GM12891 (cell line): ENCODE results near the gene ZNF385B.

Experiments
- DNase-seq: peaks from one replicate; pipeline ENCODE4 v3.0.0; 2011; ENCODE audit warnings: low spot score; ENCODE audit not compliant: insufficient read length
- FAIRE-seq: peaks from 2 replicates; lab custom pipeline; 2011; peaks lifted over from hg19 to GRCh38; lab: Jason Lieb, UNC
- PAX5 ChIP-seq: IDR thresholded peaks from 2 replicates; pipeline ENCODE4 v1.6.1; 2011; ENCODE audit warnings: low read length, moderate library complexity, mild to moderate bottlenecking; ENCODE audit not compliant: insufficient read depth, severe bottlenecking
- POLR2A ChIP-seq: IDR thresholded peaks from 2 replicates; pipeline ENCODE4 v1.6.1; 2011; ENCODE audit warnings: low read depth, low read length, control low read depth
- POLR2AphosphoS5 ChIP-seq: IDR thresholded peaks from 2 replicates; pipeline ENCODE4 v1.6.1; 2011; ENCODE audit warnings: low read depth, low read length, control low read depth
- POU2F2 ChIP-seq: IDR thresholded peaks from 2 replicates; pipeline ENCODE4 v1.6.1; 2011; ENCODE audit warnings: low read depth, mild to moderate bottlenecking, control low read depth, low read length, moderate library complexity
- SPI1 ChIP-seq: IDR thresholded peaks from 2 replicates; pipeline ENCODE4 v1.6.1; 2011; ENCODE audit warnings: low read depth, low read length, control low read depth
- TAF1 ChIP-seq: IDR thresholded peaks from 2 replicates; pipeline ENCODE4 v1.6.1; 2011; ENCODE audit warnings: low read depth, low read length, control low read depth

The ZNF385B gene

DNA sequence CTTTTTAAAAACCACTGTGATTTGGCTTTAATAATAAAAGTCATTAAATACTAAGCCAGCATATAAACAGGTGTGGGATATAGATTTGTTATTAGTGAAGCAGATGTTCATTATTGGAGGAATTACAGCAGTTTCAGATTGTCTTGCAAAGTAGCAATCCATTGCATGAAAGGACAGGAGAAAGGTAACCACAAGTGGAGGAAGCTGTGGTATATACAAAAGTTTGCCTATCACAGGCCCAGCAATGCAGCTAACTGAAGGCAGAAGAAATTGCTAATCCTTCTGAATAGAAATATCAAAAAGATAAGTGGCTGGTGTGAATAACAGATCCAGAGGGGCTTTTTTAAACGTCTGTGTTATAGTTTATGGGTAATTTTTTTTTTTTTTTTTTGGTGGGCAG, 199.4 kb downstream of the ZNF385B start:
- DNase-seq, result no peak
- TF ChIP-seq POLR2AphosphoS5 (no peak), POU2F2 (no peak), POLR2A (no peak), SPI1 (no peak), PAX5 (no peak), TAF1 (no peak)
- no peak for FAIRE-seq

DNA sequence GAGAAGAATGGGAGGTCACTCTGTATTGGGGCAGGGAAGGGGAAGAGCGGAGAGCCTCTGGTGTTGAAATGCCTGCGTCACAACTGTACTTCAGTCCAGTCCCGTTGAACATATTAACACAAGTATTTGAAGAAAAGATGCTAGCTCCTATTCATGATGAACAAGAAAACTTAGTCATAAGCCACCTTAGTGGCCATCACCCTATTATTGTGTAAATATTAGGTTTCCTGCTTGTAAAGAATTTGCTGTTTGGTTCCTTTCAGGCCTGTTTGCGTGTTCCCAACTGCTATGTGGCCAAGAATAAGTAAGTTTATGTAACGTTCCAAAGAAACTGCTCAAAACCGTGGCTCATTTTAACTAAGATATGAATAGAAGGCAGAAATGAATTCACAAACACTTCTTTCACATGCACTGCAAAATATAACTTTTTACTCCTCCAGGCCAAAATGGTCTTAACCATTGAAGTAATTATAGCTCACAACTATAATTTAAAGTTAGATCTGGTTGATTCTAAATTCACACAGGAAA, 204.3 kb downstream of the ZNF385B start:
- no peak for DNase-seq
- no peak for FAIRE-seq
- TF ChIP-seq SPI1 (no peak), PAX5 (no peak), TAF1 (no peak), POU2F2 (no peak), POLR2AphosphoS5 (no peak), POLR2A (no peak)

DNA sequence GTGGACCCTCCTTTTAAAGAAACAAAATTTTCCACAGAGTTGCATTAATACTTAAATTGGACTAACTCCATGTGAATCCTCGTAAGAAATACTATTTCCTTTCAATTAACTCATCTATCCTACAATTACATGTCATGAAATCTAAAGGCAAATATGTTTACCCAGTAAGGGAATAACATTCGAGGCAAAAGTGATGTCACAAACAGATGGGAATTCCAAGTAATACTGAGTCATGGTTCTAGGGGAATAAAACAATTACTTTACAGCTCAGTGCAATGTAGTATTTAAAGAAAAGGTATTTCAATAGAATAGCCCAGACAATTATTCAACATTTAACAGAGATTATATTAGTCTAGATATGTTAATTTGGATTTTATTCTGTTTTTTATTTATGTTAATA, 205.8 kb downstream of the ZNF385B start:
- no peak for FAIRE-seq
- TF ChIP-seq POLR2A, result no peak
- TF ChIP-seq POU2F2, result no peak
- no peak for TF ChIP-seq PAX5
- no peak for TF ChIP-seq SPI1
- no peak for TF ChIP-seq POLR2AphosphoS5
- TF ChIP-seq TAF1, result no peak
- no peak for DNase-seq

DNA sequence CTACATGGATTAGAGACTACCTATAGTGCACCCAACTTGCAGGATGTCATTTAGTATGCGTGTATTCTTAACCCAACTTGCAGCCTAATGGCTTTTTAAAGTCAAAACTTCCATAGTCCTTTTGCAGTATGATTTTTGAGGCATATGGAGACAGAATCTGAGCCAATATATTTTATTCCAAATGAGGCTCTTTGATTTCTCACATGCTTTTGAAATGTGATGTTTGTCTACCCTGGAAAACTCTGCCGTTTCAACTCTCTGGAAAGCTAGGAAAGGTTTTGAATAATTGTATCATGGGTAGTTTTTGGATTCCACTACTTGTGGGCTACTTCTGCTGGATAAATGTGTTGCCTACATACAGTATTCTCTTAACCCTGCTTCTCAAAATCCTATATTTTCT, 206.6 kb downstream of the ZNF385B start:
- DNase-seq, result no peak
- no peak for FAIRE-seq
- no peak for TF ChIP-seq POLR2A
- TF ChIP-seq PAX5, result no peak
- TF ChIP-seq SPI1, result no peak
- no peak for TF ChIP-seq POU2F2

DNA sequence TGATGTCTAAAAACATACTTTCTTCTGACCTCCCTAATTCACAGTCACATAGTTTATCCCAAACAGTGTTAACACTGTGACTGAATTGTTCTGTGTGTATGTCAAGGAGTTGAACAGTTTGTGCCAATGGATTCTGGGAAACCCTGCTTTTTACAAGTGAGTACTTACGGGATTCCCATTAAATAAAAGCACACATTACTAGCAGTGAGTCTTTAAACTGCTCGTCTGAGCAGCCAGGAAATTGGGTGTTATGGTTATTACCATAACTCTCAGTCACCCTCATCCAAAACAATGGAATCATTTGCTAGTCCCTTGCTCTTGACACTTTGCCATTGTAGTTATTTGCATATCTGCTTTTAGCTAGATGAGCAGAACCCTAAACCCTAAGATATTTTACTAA, 209.1 kb downstream of the ZNF385B start:
- DNase-seq, result no peak
- no peak for FAIRE-seq
- TF ChIP-seq PAX5 (no peak), POLR2A (no peak), POU2F2 (no peak), TAF1 (no peak), SPI1 (no peak), POLR2AphosphoS5 (no peak)

DNA sequence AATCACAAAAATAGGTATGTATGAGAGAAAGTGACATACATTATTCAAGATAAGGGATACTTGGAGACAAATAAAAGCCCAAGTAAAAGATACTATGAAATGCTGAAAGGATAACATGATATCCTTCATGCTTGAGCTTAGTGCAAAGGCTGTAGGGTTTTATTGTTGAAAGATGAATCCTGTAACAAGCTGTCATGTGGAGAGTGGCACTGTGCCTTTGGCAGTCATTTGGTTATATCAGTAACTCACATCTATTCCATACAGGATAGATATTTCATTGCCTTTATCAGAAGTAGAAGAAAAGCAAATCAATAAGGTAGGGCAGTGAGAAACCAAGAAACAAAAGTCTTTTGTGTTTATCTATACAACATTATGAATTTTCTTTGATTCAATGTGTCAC, 211.0 kb downstream of the ZNF385B start:
- DNase-seq, result no peak
- no peak for TF ChIP-seq POU2F2
- TF ChIP-seq POLR2A, result no peak
- no peak for TF ChIP-seq PAX5
- TF ChIP-seq POLR2AphosphoS5, result no peak
- TF ChIP-seq SPI1, result no peak
- no peak for TF ChIP-seq TAF1
- FAIRE-seq, result no peak

DNA sequence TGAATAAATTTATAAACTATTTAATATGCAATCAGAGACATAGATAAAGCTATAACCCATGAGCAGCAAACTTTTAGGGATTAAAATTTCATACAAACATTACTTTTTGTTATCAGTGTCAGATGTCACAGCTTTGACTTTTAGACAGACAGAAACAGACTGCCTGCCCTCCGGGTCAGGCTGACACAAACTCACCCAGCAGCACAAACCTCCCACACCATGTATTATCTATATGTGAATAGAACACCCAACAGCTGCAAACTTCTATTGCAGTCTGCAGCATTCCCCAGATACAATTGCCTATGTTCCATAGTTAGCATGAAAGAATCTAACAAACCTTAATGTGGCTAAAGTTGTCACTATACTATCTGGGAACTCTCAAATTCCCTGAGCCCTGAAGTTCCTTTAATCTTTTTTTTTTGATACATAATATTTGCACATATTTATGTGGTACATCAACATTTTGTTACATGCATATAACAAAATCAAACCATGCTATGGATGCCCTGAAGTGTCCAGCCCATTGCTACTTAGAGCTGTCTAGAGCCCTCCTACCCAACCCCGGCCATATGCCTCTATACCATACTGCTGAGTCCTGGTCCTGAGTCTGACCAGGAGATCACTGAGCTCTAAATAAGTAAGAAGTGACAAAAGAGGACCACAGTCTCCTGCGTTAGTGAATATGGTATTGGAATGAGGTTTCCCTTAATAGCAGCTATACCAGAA, 214.4 kb downstream of the ZNF385B start:
- DNase-seq, result no peak
- FAIRE-seq, result no peak
- no peak for TF ChIP-seq POU2F2
- TF ChIP-seq TAF1, result no peak
- no peak for TF ChIP-seq PAX5
- TF ChIP-seq POLR2A, result no peak
- TF ChIP-seq POLR2AphosphoS5, result no peak
- no peak for TF ChIP-seq SPI1

DNA sequence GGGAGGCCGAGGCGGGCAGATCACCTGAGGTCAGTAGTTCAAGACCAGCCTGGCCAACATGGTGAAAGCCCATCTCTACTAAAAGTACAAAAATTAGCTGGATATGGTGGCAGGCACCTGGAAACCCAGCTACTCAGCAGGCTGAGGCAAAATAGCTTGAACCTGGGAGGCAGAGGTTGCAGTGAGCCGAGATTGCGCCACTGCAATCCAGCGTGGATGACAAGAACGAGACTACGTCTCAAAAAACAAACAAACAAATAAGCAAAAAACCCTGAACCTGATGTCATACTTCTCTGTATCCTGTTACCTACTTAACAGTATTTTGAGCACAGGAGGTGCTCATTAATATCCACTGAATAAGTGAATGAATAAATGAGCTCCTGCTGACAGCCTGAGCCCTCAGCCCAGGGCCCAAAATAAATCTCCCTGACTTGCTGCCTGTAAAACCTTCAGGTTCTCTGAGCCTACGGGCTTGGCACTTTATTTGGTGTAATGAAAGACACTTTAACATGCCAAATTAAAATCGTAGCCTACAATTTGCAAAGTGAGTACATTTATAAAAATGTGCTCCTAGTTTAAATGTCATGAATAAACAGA, 215.1 kb downstream of the ZNF385B start:
- FAIRE-seq, result no peak
- TF ChIP-seq POLR2AphosphoS5 (no peak), PAX5 (no peak), POLR2A (no peak), SPI1 (no peak), TAF1 (no peak), POU2F2 (no peak)
- no peak for DNase-seq

DNA sequence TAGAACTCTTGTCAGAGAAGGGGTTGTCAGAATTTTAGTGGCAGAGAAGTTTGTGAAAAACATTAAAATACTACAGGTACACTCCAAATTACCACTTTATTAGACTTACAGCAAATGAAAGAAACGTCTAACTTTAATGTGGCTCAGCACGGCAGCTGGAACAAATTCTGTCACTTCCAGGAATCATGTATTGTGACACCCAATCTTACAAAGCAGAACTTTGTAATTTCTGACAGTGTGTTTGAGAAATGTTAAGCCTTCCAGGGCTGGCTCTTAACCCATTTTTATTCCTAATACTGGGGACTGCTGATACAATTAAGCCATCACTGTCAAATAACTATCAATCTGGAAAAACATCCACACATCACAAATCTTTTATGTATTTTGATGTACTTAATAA, 216.4 kb downstream of the ZNF385B start:
- FAIRE-seq (no peak), DNase-seq (no peak)
- no peak for TF ChIP-seq PAX5
- TF ChIP-seq SPI1, result no peak
- no peak for TF ChIP-seq TAF1
- TF ChIP-seq POLR2A, result no peak
- no peak for TF ChIP-seq POU2F2
